Epithelial cell of umbilical artery (primary cell): Measurements from ENCODE around the gene FBXO28. TPM values are rescaled to one million over a fixed set of nuclear protein-coding genes. Genes with fewer than 3 reads are reported as not detected.

ENCODE experiments used
- total RNA-seq: library from RNA; depleted of rRNA; stranded (reverse); fragments of >200 nt; gene quantifications from 2 replicates; pipeline ENCODE4 v1.2.3, GENCODE V29; 2014

FBXO28 gene, protein sequence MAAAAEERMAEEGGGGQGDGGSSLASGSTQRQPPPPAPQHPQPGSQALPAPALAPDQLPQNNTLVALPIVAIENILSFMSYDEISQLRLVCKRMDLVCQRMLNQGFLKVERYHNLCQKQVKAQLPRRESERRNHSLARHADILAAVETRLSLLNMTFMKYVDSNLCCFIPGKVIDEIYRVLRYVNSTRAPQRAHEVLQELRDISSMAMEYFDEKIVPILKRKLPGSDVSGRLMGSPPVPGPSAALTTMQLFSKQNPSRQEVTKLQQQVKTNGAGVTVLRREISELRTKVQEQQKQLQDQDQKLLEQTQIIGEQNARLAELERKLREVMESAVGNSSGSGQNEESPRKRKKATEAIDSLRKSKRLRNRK
- total RNA-seq = 27.9 and 34.2 TPM in 2 replicates

DNA sequence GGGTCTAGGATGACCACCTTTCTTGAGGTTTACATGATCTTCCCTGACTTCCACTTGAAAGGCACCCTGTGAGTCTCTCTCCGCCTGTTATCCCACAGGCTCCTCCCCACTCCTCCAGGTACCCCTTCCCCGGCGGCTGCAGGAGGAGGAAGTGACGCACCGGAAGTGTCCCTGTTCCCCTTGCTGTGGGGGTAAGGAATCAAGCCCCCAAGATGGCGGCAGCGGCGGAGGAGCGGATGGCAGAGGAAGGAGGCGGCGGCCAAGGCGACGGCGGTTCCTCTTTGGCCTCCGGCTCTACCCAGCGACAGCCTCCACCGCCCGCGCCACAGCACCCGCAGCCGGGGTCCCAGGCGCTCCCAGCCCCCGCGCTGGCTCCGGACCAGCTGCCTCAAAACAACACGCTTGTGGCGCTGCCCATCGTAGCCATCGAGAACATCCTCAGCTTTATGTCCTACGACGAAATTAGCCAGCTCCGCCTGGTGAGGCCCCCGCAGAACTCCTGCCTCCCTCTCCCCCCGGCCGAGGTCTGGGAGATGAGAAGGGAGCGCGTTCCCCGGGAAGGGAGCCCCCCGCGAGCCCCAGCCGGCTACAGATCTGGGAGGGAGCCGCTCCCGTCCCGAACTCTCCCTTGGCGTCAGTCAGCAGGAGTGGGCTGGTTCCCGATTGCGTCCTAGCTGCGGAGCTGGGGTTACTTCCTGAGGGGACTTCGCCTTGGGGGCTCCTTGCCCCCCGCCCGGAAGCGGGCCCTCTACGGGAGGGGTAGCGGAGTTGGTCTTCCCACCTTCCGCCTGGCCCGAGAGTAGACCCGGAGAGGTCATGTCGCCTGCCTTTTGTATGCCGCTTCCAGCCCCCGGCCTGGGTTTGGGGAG is at the start of gene FBXO28:
Gene FBXO28, plus strand, starts transcription at position 194 of the 869 bp plus-strand sequence. Its CDS starts 19 bp downstream, at position 213.

DNA sequence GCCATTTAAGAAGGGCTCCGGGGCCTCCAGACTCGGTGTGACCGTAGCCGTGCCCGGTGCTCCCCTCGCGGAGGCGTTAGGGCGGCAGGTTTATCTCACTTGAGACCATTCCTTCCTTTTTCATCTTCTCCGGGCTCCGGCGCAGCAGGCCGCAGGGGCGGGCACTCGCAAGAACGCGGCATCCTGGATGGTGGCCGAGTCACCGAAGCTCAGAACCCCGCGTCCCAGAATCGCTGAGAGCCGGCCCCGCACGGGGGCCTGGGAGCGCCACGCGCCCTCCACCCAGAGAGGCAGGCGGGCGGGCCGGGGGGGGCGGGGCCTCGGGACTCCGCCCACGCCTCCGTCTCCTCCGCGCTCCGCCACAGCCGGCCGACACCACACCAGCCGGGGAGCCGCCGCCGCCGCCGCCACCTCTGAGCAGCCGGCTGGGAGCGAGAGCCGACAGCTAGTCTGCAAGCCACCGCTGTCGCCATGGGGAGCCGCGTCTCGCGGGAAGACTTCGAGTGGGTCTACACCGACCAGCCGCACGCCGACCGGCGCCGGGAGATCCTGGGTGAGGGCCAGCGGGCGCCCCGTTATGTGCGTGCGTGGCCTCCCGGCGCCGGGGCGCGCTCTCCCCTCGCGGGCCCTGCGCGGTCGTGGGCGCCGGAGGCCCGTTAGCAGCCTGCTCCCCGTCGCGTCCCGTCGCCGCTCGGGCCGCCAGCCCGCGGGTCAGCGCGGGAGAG is 69.1 kb downstream of the FBXO28 start, which contains the start of gene DEGS1:
Gene DEGS1, plus strand, starts transcription at position 375 of the 725 bp plus-strand sequence. Its CDS starts 97 bp downstream, at position 472.

Other genes starting within 250 kb of the FBXO28 start
- 87.4 and 93.0 TPM in 2 replicates for gene DEGS1, start 69.1 kb downstream of the FBXO28 start, total RNA-seq
- gene NVL, start 216.1 kb downstream of the FBXO28 start, total RNA-seq = 24.7 and 45.9 TPM in 2 replicates
- 88.9 and 163 TPM in 2 replicates for gene CNIH4, start 242.8 kb downstream of the FBXO28 start, total RNA-seq